Measurements from ENCODE around the gene SERPINA3.

Gene SERPINA3

DNA sequence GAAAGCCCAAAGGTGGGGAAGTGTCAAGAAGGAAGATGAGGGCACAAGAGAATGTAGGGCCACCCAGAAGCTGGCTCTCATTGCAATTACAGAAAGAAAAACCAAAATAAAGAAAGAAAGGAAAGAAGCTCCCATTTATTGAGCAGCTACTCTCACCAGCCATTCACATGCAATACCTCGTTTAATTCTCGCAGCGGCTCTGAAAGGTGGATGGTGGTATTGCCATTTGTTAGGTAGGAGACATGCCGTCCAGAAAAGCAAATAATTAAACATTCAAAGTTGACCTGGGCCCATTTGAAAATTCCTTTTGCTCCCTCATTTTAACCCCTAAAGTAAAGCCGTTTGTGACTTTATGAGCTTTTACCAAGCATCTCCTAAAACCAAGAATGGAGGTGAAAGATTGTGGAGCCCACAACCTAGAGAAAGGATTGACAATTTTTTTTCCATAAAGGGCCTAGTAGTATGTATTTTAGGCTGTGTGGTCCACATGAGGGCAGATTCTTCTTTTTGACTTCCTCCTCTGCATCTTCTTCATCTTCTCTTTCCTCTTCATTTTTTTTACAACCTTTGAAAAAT lies 5.3 kb downstream of the SERPINA3 start:
- no peak for DNase-seq (ENCODE audit: insufficient read length, low spot score)
- no peak for FAIRE-seq
- TF ChIP-seq TAF1 (IDR thresholded peaks at IDR 0.05; ENCODE audit: low read depth, low read length) (no peak), SPI1 (IDR thresholded peaks at IDR 0.05; ENCODE audit: low read depth, low read length) (no peak), POU2F2 (IDR thresholded peaks at IDR 0.05; ENCODE audit: low read depth, low read length) (no peak), PAX5 (IDR thresholded peaks at IDR 0.05; ENCODE audit: insufficient read depth, low read length, severe bottlenecking) (no peak), POLR2AphosphoS5 (IDR thresholded peaks at IDR 0.05; ENCODE audit: low read depth, low read length) (no peak), POLR2A (IDR thresholded peaks at IDR 0.05; ENCODE audit: low read depth, low read length) (no peak)

DNA sequence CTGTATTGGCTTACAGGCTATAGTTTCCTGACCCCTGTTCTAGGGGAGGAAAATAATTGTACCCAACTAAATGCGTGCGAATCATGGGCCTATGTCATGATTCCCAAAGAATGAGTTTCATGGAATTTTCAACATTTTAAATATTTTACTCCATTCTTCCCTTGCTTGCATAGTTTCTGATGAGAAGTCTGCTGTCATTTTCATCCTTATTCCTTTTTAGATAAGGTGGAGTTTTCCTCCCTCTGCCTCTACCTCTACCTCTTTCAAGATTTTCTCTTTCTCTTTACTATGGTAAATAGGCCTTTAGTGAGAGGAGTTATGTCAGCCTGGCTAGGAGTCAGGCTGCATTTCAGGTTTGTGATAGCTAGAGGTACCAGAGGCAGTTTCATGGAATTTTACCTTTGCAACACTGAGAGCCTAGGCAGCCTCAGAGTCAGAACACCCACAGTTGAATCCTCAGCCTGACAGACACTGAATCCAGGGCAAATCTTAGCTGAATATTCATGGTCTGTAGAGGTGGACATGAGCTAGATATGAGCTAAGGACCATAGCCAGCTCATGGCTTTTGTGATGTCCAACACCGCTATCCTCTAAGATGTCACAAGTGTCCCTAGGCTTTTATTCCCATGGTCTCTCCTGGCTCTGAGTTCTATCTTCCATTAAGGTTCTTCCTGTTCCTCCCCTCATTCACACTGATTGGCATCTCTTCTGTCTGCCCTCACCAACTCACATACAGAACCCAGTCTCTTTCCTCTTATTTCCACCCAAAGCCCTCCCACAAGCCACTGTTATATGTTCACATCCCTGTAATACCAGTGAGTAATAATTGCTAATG lies 6.0 kb downstream of the SERPINA3 start:
- TF ChIP-seq POLR2A (IDR thresholded peaks at IDR 0.05; ENCODE audit: low read depth, low read length) = no peak
- no peak for TF ChIP-seq POU2F2 (IDR thresholded peaks at IDR 0.05; ENCODE audit: low read depth, low read length)
- TF ChIP-seq TAF1 (IDR thresholded peaks at IDR 0.05; ENCODE audit: low read depth, low read length) = no peak
- TF ChIP-seq SPI1 (IDR thresholded peaks at IDR 0.05; ENCODE audit: low read depth, low read length) = no peak
- TF ChIP-seq POLR2AphosphoS5 (IDR thresholded peaks at IDR 0.05; ENCODE audit: low read depth, low read length) = no peak
- TF ChIP-seq PAX5 (IDR thresholded peaks at IDR 0.05; ENCODE audit: insufficient read depth, low read length, severe bottlenecking) = no peak
- no peak for FAIRE-seq
- DNase-seq (ENCODE audit: insufficient read length, low spot score) = no peak

- no peak for FAIRE-seq
Observed at GRCh38 chr14:94619297-94619696, 7.1 kb downstream of the SERPINA3 start.

DNA sequence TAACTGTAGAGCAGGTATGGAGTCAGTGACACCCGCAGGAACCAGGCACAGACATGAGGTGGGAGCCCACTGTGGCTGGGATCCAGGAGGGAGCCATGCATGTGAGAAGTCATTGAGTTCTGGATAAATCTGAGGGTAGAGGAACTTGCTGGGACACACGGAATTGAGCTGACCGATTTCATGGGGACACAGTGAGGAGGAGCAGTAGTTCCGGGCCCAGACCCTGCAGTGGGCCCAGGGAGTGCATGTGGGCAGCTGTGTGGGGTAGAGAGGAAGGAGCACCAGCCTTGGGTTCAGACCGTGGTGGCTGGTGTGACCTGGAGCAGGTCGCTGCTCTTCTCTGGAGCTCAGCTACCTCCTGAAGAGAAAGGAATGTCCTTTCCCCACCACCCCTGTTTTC lies 8.4 kb downstream of the SERPINA3 start:
- FAIRE-seq (no peak), DNase-seq (ENCODE audit: insufficient read length, low spot score) (no peak)
- no peak for TF ChIP-seq POLR2A (IDR thresholded peaks at IDR 0.05; ENCODE audit: low read depth, low read length)
- no peak for TF ChIP-seq PAX5 (IDR thresholded peaks at IDR 0.05; ENCODE audit: insufficient read depth, low read length, severe bottlenecking)
- TF ChIP-seq SPI1 (IDR thresholded peaks at IDR 0.05; ENCODE audit: low read depth, low read length) = no peak
- no peak for TF ChIP-seq POU2F2 (IDR thresholded peaks at IDR 0.05; ENCODE audit: low read depth, low read length)
- TF ChIP-seq TAF1 (IDR thresholded peaks at IDR 0.05; ENCODE audit: low read depth, low read length) = no peak
- TF ChIP-seq POLR2AphosphoS5 (IDR thresholded peaks at IDR 0.05; ENCODE audit: low read depth, low read length) = no peak

More at GRCh38 chr14:94619297-94619696, 7.1 kb downstream of the SERPINA3 start:
- no peak for DNase-seq (ENCODE audit: insufficient read length, low spot score)
- TF ChIP-seq POLR2AphosphoS5 (IDR thresholded peaks at IDR 0.05; ENCODE audit: low read depth, low read length) (no peak), PAX5 (IDR thresholded peaks at IDR 0.05; ENCODE audit: insufficient read depth, low read length, severe bottlenecking) (no peak), TAF1 (IDR thresholded peaks at IDR 0.05; ENCODE audit: low read depth, low read length) (no peak), POLR2A (IDR thresholded peaks at IDR 0.05; ENCODE audit: low read depth, low read length) (no peak), POU2F2 (IDR thresholded peaks at IDR 0.05; ENCODE audit: low read depth, low read length) (no peak), SPI1 (IDR thresholded peaks at IDR 0.05; ENCODE audit: low read depth, low read length) (no peak)

DNA sequence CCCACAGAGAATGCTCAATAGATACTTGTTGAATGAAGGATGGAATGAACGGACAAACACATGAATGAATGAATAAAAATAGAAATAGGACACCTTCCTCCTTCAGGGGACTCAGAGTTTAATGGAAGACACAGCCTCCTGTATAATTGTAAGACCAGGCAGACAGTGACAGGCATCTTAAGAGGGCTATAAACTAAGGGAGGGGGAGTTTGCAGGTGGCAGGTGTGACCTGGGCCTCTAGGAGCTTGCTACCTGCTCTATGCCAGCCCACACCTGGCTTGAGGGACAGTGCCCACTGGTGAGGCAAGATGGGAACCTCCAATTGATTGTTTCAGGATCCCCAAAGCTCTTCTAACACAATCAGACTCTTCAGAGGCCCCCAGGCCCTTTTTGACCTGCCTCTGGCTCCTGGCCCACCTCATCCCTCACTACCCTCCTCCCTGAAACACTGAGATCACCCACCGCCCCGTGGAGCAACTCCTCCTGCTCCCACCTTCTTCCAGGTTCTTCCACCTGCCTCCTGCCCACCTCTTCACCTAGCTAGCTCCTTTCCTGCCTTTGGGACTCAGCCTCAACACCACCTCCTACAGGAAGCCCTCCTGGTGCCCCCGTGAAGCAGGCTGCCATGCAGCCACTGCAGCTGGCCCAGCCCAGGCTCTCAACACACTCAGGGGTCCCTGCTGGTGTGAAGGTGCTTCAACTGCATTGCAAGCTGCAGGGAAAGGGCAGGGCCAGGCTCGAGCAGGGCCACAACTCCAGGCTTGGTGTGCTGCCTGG lies 9.4 kb downstream of the SERPINA3 start:
- DNase-seq (ENCODE audit: insufficient read length, low spot score) (no peak), FAIRE-seq (no peak)
- no peak for TF ChIP-seq TAF1 (IDR thresholded peaks at IDR 0.05; ENCODE audit: low read depth, low read length)
- TF ChIP-seq POLR2AphosphoS5 (IDR thresholded peaks at IDR 0.05; ENCODE audit: low read depth, low read length) = no peak
- no peak for TF ChIP-seq POU2F2 (IDR thresholded peaks at IDR 0.05; ENCODE audit: low read depth, low read length)
- TF ChIP-seq SPI1 (IDR thresholded peaks at IDR 0.05; ENCODE audit: low read depth, low read length) = no peak
- no peak for TF ChIP-seq PAX5 (IDR thresholded peaks at IDR 0.05; ENCODE audit: insufficient read depth, low read length, severe bottlenecking)
- no peak for TF ChIP-seq POLR2A (IDR thresholded peaks at IDR 0.05; ENCODE audit: low read depth, low read length)

- TF ChIP-seq SPI1 (IDR thresholded peaks at IDR 0.05; ENCODE audit: low read depth, low read length) = no peak
- TF ChIP-seq POU2F2 (IDR thresholded peaks at IDR 0.05; ENCODE audit: low read depth, low read length) = no peak
- no peak for TF ChIP-seq POLR2AphosphoS5 (IDR thresholded peaks at IDR 0.05; ENCODE audit: low read depth, low read length)
- no peak for TF ChIP-seq POLR2A (IDR thresholded peaks at IDR 0.05; ENCODE audit: low read depth, low read length)
- TF ChIP-seq TAF1 (IDR thresholded peaks at IDR 0.05; ENCODE audit: low read depth, low read length) = no peak
- no peak for TF ChIP-seq PAX5 (IDR thresholded peaks at IDR 0.05; ENCODE audit: insufficient read depth, low read length, severe bottlenecking)
- FAIRE-seq (no peak), DNase-seq (ENCODE audit: insufficient read length, low spot score) (no peak)
Observed at GRCh38 chr14:94622653-94623421, 10.6 kb downstream of the SERPINA3 start.

GRCh38 chr14:94623422-94623809 lies 11.2 kb downstream of the SERPINA3 start:
- DNase-seq (ENCODE audit: insufficient read length, low spot score) (no peak), FAIRE-seq (no peak)
- TF ChIP-seq SPI1 (IDR thresholded peaks at IDR 0.05; ENCODE audit: low read depth, low read length) (no peak), POLR2A (IDR thresholded peaks at IDR 0.05; ENCODE audit: low read depth, low read length) (no peak), PAX5 (IDR thresholded peaks at IDR 0.05; ENCODE audit: insufficient read depth, low read length, severe bottlenecking) (no peak), POU2F2 (IDR thresholded peaks at IDR 0.05; ENCODE audit: low read depth, low read length) (no peak), TAF1 (IDR thresholded peaks at IDR 0.05; ENCODE audit: low read depth, low read length) (no peak), POLR2AphosphoS5 (IDR thresholded peaks at IDR 0.05; ENCODE audit: low read depth, low read length) (no peak)

DNA sequence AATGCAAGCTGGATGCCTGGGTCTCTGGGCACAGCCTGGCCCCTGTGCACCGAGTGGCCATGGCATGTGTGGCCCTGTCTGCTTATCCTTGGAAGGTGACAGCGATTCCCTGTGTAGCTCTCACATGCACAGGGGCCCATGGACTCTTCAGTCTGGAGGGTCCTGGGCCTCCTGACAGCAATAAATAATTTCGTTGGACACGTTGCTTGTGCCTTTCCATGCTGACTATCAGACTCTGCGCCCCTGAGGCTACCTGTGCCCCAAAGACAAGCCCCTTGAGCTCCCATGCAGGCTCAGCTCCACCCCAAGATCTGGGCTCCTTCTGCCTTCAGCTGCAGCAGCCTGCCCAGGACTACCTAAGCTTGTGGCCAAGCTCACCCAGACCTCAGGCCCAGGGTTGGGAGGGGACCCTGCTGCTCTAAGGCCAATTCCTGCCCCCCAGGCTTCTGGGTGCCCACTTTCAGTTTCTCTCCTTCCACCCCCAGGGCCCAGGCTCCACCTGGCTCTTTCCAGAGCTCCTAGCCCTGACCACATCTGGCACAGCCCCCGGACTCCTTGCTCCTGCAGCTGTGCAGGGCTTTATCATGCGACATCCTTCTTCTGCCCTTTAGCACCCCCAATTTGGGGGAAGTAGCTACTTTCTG lies 11.8 kb downstream of the SERPINA3 start:
- TF ChIP-seq TAF1 (IDR thresholded peaks at IDR 0.05; ENCODE audit: low read depth, low read length) = no peak
- no peak for TF ChIP-seq POLR2A (IDR thresholded peaks at IDR 0.05; ENCODE audit: low read depth, low read length)
- TF ChIP-seq PAX5 (IDR thresholded peaks at IDR 0.05; ENCODE audit: insufficient read depth, low read length, severe bottlenecking) = no peak
- no peak for DNase-seq (ENCODE audit: insufficient read length, low spot score)
- FAIRE-seq = no peak
